OCI-LY3 (cell line): Measurements from ENCODE around the gene ASCL3.
"Not testable (repeated sequence)": the region's sequence is repeated elsewhere in the genome, so short reads cannot be mapped to it uniquely, and the experiment has no call there.

Experiments
- H2AFZ ChIP-seq: fragments of 200-600, 300-600 bp; shearing (Covaris generic); 2 replicates; pipeline ENCODE4 v1.6.0; 2014; ENCODE audit warnings: antibody characterized with exemption, low read depth, low read length
- H3K27ac ChIP-seq: fragments of 200-600, 300-600 bp; sonication (generic); 2 replicates; pipeline ENCODE4 v1.5.1; 2014; ENCODE audit warnings: mild to moderate bottlenecking, low read length, moderate library complexity, mixed read lengths
- H3K27me3 ChIP-seq: fragments of 200-600, 300-600 bp; sonication (generic); 2 replicates; pipeline ENCODE4 v1.6.1; 2014; ENCODE audit warnings: low read depth, low read length, mixed read lengths
- H3K36me3 ChIP-seq: fragments of 200-600, 300-600 bp; sonication (generic); replicated peaks from 2 replicates; pipeline ENCODE3; 2014; ENCODE audit warnings: low read depth, low read length, mixed read lengths
- H3K4me1 ChIP-seq: fragments of 300-600, 200-600 bp; sonication (generic); 2 replicates; pipeline ENCODE4 v1.6.1; 2014; ENCODE audit warnings: low read length, mixed read lengths
- H3K4me2 ChIP-seq: fragments of 200-600, 300-600 bp; sonication (generic); 2 replicates; pipeline ENCODE4 v1.6.1; 2014; ENCODE audit warnings: low read length, mixed read lengths
- H3K4me3 ChIP-seq: fragments of 300-600, 200-600 bp; sonication (generic); 2 replicates; pipeline ENCODE4 v1.5.1; 2014; ENCODE audit warnings: antibody characterized with exemption, mild to moderate bottlenecking, low read length, moderate library complexity
- H3K79me2 ChIP-seq: fragments of 300-600, 200-600 bp; shearing (Covaris generic); 2 replicates; pipeline ENCODE4 v1.6.1; 2014; ENCODE audit warnings: mild to moderate bottlenecking, low read length, mixed read lengths
- H3K9ac ChIP-seq: fragments of 300-600, 200-600 bp; shearing (Covaris generic); 2 replicates; pipeline ENCODE4 v1.6.0; 2014; ENCODE audit warnings: mild to moderate bottlenecking, low read length, moderate library complexity
- H3K9me3 ChIP-seq: fragments of 200-600, 300-600 bp; shearing (Covaris generic); 2 replicates; pipeline ENCODE4 v1.6.1; 2014; ENCODE audit warnings: low read length, mixed read lengths; ENCODE audit not compliant: insufficient read depth
- H4K20me1 ChIP-seq: fragments of 200-600, 300-600 bp; sonication (generic); 2 replicates; pipeline ENCODE4 v1.6.1; 2016; ENCODE audit warnings: low read length, mixed read lengths; ENCODE audit not compliant: insufficient read depth
- EZH2phosphoT487 ChIP-seq: fragments of 200-600 bp; shearing (Covaris generic); IDR thresholded peaks from 2 replicates; pipeline ENCODE4 v1.6.1; 2018; ENCODE audit warnings: antibody characterized with exemption, mixed run types, low read depth
- TF ChIP-seq, protein P1 (sequence below): fragments of 200-600, 300-600 bp; sonication (generic); IDR thresholded peaks from 2 replicates; pipeline ENCODE4 v1.5.1; 2014; ENCODE audit warnings: antibody characterized with exemption, low read length, low read depth

The ASCL3 gene

DNA sequence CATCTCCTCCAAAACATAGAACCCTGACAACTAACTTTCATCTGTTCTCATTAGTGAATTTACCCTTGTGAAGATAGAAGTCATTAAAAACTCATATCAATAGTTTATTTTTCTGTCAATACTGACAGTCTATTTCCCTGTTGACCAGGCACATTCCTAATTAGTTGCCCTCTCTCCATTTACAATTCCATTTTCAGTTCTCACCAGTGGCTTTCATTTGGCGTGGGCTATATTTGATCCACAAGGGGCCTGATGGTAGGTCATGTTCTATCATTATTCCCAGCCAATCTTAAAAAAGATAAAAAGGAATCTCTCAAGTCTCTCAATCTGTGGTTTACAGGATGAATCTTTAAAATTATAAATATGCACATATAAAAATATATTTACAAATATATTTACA lies 35.7 kb downstream of the ASCL3 start:
- Histone ChIP-seq H3K9ac (no peak overlapping the region), H2AFZ (no peak overlapping the region), H3K27ac (no peak overlapping the region), H3K79me2 (peaks cover 4% of the 10 kb centered on the region; the same call in 1 of the 2 replicates), H4K20me1 (no peaks in the 10 kb centered on the region), H3K36me3 (no peaks in the 10 kb centered on the region), H3K4me1 (peaks cover 8% of the 10 kb centered on the region; the same call in 1 of the 2 replicates), H3K27me3 (0 out of 2 replicates have a peak, but pooled peaks cover 5% of the 10 kb centered on the region), H3K4me2 (no peak overlapping the region), H3K9me3 (no peaks in the 10 kb centered on the region), H3K4me3 (no peak overlapping the region)
- TF ChIP-seq, protein P1, sequence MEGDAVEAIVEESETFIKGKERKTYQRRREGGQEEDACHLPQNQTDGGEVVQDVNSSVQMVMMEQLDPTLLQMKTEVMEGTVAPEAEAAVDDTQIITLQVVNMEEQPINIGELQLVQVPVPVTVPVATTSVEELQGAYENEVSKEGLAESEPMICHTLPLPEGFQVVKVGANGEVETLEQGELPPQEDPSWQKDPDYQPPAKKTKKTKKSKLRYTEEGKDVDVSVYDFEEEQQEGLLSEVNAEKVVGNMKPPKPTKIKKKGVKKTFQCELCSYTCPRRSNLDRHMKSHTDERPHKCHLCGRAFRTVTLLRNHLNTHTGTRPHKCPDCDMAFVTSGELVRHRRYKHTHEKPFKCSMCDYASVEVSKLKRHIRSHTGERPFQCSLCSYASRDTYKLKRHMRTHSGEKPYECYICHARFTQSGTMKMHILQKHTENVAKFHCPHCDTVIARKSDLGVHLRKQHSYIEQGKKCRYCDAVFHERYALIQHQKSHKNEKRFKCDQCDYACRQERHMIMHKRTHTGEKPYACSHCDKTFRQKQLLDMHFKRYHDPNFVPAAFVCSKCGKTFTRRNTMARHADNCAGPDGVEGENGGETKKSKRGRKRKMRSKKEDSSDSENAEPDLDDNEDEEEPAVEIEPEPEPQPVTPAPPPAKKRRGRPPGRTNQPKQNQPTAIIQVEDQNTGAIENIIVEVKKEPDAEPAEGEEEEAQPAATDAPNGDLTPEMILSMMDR: no peak
- TF ChIP-seq EZH2phosphoT487: no peak

DNA sequence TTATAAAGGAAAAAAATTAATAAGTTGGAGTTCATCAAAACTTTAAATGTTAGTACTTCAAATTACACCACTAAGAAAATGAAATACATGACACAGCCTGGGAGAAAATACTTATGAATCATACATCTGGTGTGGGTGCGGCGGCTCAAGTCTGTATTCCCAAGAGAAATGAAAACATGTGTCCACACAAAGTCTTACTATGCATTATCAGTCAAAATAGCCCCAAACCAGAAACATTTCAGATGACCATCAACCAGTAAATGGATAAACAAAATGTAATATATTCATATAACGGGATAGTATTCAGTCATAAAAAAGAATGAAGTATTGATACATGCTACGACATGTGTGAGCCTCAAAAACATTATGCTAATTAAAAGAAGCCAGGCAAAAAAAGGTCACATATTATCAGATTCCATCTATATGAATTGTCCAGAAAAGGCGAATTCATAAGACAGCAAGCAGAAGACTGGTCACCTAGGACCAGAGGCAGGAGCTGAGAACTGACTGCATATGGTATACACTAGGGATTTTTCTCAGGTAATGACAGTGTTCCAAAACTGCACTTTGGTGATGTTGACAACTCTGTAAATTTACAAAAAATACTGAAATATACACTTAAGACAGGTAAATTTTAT lies 37.2 kb downstream of the ASCL3 start:
- Histone ChIP-seq H3K4me3 (no peak overlapping the region), H3K4me2 (no peak overlapping the region), H3K9ac (no peak overlapping the region)

DNA sequence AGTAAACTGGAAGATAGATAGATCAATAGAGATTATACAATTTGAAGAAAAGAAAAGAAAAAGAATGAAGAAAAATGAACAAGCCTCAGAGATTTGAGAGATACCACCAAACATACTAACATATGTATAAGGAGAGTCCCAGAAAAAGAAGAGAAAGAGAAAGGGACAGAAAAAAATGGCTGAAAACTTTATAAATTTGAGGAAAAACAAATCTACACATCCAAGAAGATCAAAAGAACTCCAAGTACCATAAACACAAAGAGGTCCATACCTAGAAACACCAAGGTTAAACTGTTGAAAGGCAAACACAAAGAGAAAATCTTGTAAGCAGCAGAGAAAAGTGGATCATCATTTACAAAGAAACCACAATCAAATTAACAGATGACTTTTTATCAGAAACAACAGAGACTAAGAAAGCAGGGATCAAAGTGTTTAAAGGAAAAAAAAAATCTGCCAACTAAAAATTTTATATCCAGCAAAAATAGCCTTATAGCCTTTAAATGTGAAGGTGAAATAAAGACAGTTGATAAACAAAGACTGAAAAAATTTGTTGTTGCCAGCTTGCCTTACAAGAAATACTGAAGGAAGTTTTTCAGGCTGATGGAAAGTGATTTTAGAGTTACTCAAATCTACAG lies 43.6 kb downstream of the ASCL3 start:
- Histone ChIP-seq H2AFZ (no peak overlapping the region), H3K27ac (no peak overlapping the region), H3K79me2 (no peaks in the 10 kb centered on the region), H3K27me3 (no peaks in the 10 kb centered on the region), H3K4me1 (no peaks in the 10 kb centered on the region), H3K4me3 (no peak overlapping the region), H3K9ac (no peak overlapping the region), H3K36me3 (no peaks in the 10 kb centered on the region), H3K4me2 (no peak overlapping the region), H3K9me3 (peaks cover 13% of the 10 kb centered on the region), H4K20me1 (no peaks in the 10 kb centered on the region)
- TF ChIP-seq, protein P1: no peak
- TF ChIP-seq EZH2phosphoT487: no peak

More for the DNA sequence above, 37.2 kb downstream of the ASCL3 start:
- Histone ChIP-seq H3K9me3 (no peaks in the 10 kb centered on the region), H3K4me1 (peaks cover 7% of the 10 kb centered on the region; the same call in 1 of the 2 replicates), H3K27me3 (0 out of 2 replicates have a peak, but pooled peaks cover 5% of the 10 kb centered on the region), H2AFZ (no peak overlapping the region), H3K79me2 (no peaks in the 10 kb centered on the region), H3K36me3 (no peaks in the 10 kb centered on the region), H4K20me1 (no peaks in the 10 kb centered on the region), H3K27ac (no peak overlapping the region)
- TF ChIP-seq, protein P1: no peak
- TF ChIP-seq EZH2phosphoT487: no peak

DNA sequence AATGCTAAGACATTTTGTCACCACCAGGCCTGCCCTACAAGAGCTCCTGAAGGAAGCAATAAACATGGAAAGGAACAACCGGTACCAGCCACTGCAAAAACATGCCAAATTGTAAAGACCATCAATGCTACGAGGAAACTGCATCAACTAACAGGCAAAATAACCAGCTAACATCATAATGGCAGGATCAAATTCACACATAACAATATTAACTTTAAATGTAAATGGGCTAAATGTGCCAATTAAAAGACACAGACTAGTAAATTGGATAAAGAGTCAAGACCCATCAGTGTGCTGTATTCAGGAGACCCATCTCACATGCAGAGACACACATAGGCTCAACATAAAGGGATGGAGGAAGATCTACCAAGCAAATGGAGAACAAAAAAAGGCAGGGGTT lies 51.6 kb downstream of the ASCL3 start:
- not testable (repeated sequence) for H3K9me3 ChIP-seq, H3K27ac ChIP-seq, H2AFZ ChIP-seq, H3K79me2 ChIP-seq, H3K4me3 ChIP-seq, H3K27me3 ChIP-seq, H3K4me1 ChIP-seq, H3K4me2 ChIP-seq, H4K20me1 ChIP-seq, H3K36me3 ChIP-seq, H3K9ac ChIP-seq
